Upper lobe of left lung (tissue), 6 donors: ENCODE results near the gene CUBN. TPM values are rescaled to one million over a fixed set of nuclear protein-coding genes. Genes with fewer than 3 reads are reported as not detected.

Experiments used
- ATAC-seq, 2 donors: fragments of 200-7000 bp; cut with Tn5 transposase; one replicate each; pipeline ENCODE4 v1.9.1; 2022; ENCODE audit warnings: mild to moderate bottlenecking in 2 of 2, moderate library complexity in 2 of 2; ENCODE audit not compliant: low FRiP score in 2 of 2
- DNase-seq, 2 donors: peaks; one replicate each; pipeline ENCODE4 v3.0.0-alpha.2; 2019 to 2020
- H3K27ac ChIP-seq, 4 donors: fragments of 200-600 bp; sonication (generic); one replicate each; pipeline ENCODE4 v1.5.1; 2016 to 2019
- H3K27me3 ChIP-seq, 4 donors: fragments of 200-600 bp; sonication (generic); one replicate each; pipeline ENCODE4 v1.5.1; 2017 to 2019
- H3K36me3 ChIP-seq, 4 donors: fragments of 200-600 bp; sonication (generic); one replicate each; pipeline ENCODE4 v1.5.1; 2016 to 2019
- H3K4me1 ChIP-seq, 4 donors: fragments of 200-600 bp; sonication (generic); one replicate each; pipeline ENCODE4 v1.5.1; 2018 to 2019
- H3K4me3 ChIP-seq, 4 donors: fragments of 200-600 bp; sonication (generic); one replicate each; pipeline ENCODE4 v1.5.1; 2017 to 2019; ENCODE audit warnings: mild to moderate bottlenecking in 2 of 4, moderate library complexity in 1 of 4
- H3K9me3 ChIP-seq, 4 donors: fragments of 200-600 bp; sonication (generic); one replicate each; pipeline ENCODE4 v1.5.1; 2018 to 2019
- CTCF ChIP-seq, 6 experiments: fragments of 450-650 bp in 4 of 6; fragments of 200-600 bp in 2 of 6; sonication (generic) in 2 of 6; IDR thresholded peaks; one replicate each; pipeline ENCODE4 v1.5.1; 2016 to 2019; ENCODE audit warnings: antibody characterized with exemption in 6 of 6
- EP300 ChIP-seq, 4 donors: sonication (generic); formaldehyde crosslinking; IDR thresholded peaks; one replicate each; pipeline ENCODE4 v1.5.1; 2017; ENCODE audit warnings: antibody characterized with exemption in 4 of 4, control low read depth in 2 of 4
- POLR2A ChIP-seq, 4 donors: fragments of 450-650 bp; IDR thresholded peaks; one replicate each; pipeline ENCODE4 v1.5.1; 2016 to 2017; ENCODE audit warnings: antibody characterized with exemption in 4 of 4, mild to moderate bottlenecking in 2 of 4
- POLR2AphosphoS5 ChIP-seq, 2 donors: sonication (generic); formaldehyde crosslinking; IDR thresholded peaks; one replicate each; pipeline ENCODE4 v1.5.1; 2017; ENCODE audit warnings: antibody characterized with exemption in 2 of 2
- WGBS, 2 donors: methylation state at CpG; one replicate each; pipeline ENCODE4 v1.1.5; 2017 to 2018; 5-methylcytosine and 5-hydroxymethylcytosine counted together
- total RNA-seq, 6 donors: library from RNA; depleted of rRNA in 4 of 6; stranded (reverse); fragments of >200 nt in 4 of 6; gene quantifications; one replicate each; pipeline versions ENCODE4 v1.1.0 to v1.2.1, GENCODE V29; 2016 to 2021
- donor health status: DM: no; HTN: no; CAD: no; lungs with moderate emphysema.
- donor health status: DM: no; HTN: yes; CAD: no; lungs with severe emphysema.

The CUBN gene
- total RNA-seq, 6 donors from 2014 or later = 1.0 to 9.4 (median 5.3) TPM

DNA sequence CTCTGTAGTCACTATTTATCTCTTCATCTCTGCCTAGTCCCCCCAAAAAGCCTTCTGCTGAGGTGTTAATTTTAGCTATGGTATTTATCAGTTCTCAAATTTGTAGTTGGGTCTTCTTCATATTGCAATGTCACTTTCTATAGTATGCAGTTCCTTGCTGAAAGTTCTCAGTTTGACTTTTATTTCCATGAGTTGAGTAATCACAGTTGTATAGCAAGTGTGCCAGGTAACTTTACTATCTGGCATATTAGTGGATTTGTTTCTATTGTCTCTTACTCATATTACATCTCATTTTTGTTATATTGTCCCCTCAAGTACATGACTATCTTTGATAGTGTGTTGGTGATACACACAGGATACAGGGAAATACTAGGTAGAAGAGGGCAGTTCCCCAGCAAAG lies 152.8 kb downstream of the CUBN start:
- H3K27ac ChIP-seq = no peak overlapping the region
- TF ChIP-seq POLR2AphosphoS5 (IDR thresholded peaks at IDR 0.05) (no peak), POLR2A (IDR thresholded peaks at IDR 0.05) (no peak), CTCF (IDR thresholded peaks at IDR 0.05) (no peak), EP300 (IDR thresholded peaks at IDR 0.05) (no peak)
- no peak for ATAC-seq

GRCh38 chr10:16975188-16975587 lies 154.4 kb downstream of the CUBN start:
- Histone ChIP-seq H3K4me3 (no peak overlapping the region), H3K27ac (no peak overlapping the region), H3K9me3 (no peaks in the 10 kb centered on the region), H3K36me3 (no peaks in the 10 kb centered on the region), H3K4me1 (no peaks in the 10 kb centered on the region), H3K27me3 (no peaks in the 10 kb centered on the region)
- TF ChIP-seq POLR2AphosphoS5 (IDR thresholded peaks at IDR 0.05) = no peak
- no peak for TF ChIP-seq POLR2A (IDR thresholded peaks at IDR 0.05)
- no peak for TF ChIP-seq EP300 (IDR thresholded peaks at IDR 0.05)
- TF ChIP-seq CTCF (IDR thresholded peaks at IDR 0.05) = no peak
- 68 to 71% methylated on average over 3 of the region's 3 CpGs for WGBS, 2 donors
- no peak for ATAC-seq
- no peak for DNase-seq

More for the DNA sequence above, 152.8 kb downstream of the CUBN start:
- Histone ChIP-seq H3K4me3 (no peak overlapping the region), H3K9me3 (no peaks in the 10 kb centered on the region), H3K36me3 (no peaks in the 10 kb centered on the region), H3K27me3 (no peaks in the 10 kb centered on the region), H3K4me1 (no peaks in the 10 kb centered on the region)
- DNase-seq = no peak

GRCh38 chr10:16968416-16969041 lies 161.1 kb downstream of the CUBN start:
- peak in 1 of 2 donors; percentile 68 for ATAC-seq

DNA sequence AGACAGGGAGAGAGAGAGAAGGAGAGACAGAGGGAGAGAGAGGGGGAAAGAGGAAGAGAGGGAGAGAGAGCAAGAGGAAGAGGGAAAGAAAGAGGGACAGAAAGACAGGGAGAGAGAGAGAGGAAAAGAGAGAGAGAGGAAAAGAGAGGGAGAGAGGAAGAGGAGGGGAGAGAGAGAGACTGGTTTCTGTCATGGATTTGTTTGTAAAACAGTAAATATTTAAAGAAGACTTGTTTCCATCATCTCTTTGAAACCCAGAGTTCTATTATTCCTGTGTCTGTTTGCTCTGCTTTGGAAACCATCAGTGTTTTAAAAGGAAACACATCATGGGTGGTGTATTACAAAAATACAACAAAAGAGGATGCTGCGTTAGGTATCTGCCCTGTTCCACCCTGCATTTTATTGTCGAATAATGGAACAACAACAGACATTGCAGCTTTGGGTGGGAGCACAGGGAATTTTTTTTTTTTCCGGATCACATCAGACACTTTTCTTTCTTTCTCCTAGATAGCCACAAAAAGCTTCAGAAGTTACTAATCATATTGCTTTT lies 161.7 kb downstream of the CUBN start:
- peak overlapping the region in 2 of 4 donors; percentile 35 to 72 for H3K27ac ChIP-seq
- H3K36me3 ChIP-seq = no peaks in the 10 kb centered on the region
- no peak for ATAC-seq
- WGBS, 2 donors = 49 to 65% methylated on average over 3 of the region's 3 CpGs
- H3K9me3 ChIP-seq = no peaks in the 10 kb centered on the region
- no peak for DNase-seq
- H3K4me3 ChIP-seq = no peak overlapping the region
- no peak for TF ChIP-seq CTCF (IDR thresholded peaks at IDR 0.05)
- TF ChIP-seq POLR2A (IDR thresholded peaks at IDR 0.05) = no peak
- TF ChIP-seq EP300 (IDR thresholded peaks at IDR 0.05) = no peak
- no peak for TF ChIP-seq POLR2AphosphoS5 (IDR thresholded peaks at IDR 0.05)
- H3K4me1 ChIP-seq = peaks cover 6 to 21% (median 16%) of the 10 kb centered on the region in 4 donors
- H3K27me3 ChIP-seq = no peaks in the 10 kb centered on the region

More at GRCh38 chr10:16968416-16969041, 161.1 kb downstream of the CUBN start:
- TF ChIP-seq EP300 (IDR thresholded peaks at IDR 0.05) = no peak
- no peak for TF ChIP-seq CTCF (IDR thresholded peaks at IDR 0.05)
- H3K4me3 ChIP-seq = no peak overlapping the region
- H3K36me3 ChIP-seq = no peaks in the 10 kb centered on the region
- DNase-seq = no peak
- peak overlapping the region in 2 of 4 donors; percentile 35 to 72 for H3K27ac ChIP-seq
- no peaks in the 10 kb centered on the region for H3K9me3 ChIP-seq
- H3K27me3 ChIP-seq = no peaks in the 10 kb centered on the region
- H3K4me1 ChIP-seq = peaks cover 6 to 21% (median 16%) of the 10 kb centered on the region in 4 donors
- WGBS, 2 donors = 46% methylated on average over 8 of the region's 8 CpGs
